ENCODE results near the gene RERE.

Gene RERE

GRCh38 chr1:8540971-8541370, 276.5 kb downstream of the RERE start:
- no peak for DNase-seq (ENCODE audit: low spot score)

DNA sequence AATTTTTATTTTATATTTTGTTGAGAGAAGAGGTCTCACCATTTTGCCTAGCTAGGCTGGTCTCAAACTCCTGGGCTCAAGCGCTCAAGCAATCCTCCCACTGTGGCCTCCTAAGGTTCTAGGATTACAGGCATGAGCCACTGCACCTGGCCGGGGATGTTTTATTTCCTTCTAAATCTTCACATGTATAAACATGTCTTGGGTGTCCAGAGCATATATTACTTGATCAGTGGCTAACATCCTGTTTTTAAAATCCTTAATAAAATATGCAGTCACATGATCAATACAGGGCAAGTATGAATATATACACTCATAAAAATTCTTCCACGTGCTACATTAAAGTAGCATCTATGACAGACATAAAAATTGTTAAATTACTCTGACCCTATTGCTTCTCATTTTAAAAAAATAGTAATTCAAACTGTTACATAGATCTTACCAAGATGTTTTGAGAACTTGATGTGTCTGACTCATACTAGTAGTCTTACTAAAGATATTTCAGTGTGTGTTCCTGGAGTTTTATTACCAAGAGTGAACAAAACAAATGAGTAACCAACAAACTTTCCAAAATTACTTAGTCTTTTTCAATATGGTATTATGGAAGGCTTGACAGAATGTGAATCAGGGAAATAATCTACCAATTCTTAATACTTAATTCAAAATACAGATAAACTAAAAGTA, 277.0 kb downstream of the RERE start:
- peak; percentile 43 for DNase-seq (ENCODE audit: low spot score)

DNA sequence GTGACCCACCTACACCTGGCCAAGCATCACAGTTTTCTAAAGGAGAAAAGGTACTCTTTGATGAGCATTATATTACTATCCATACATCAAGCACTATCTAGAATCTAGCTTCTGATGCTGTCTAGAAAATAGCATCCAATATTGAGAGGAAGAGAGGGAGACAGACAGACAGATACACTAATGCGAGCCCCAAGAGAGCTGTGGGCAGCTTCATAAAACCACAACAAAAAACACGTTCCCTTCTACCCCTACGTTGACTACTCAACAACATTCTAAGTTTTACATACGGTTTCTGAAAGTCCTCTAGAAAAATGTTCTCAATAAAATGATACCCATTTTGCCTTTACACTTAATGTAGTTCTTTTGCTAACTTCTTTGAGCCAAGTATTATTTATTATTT, 277.8 kb downstream of the RERE start:
- DNase-seq (ENCODE audit: low spot score) = no peak

- DNase-seq (ENCODE audit: low spot score) = no peak
Measured at GRCh38 chr1:8538502-8538901, 278.9 kb downstream of the RERE start.

DNA sequence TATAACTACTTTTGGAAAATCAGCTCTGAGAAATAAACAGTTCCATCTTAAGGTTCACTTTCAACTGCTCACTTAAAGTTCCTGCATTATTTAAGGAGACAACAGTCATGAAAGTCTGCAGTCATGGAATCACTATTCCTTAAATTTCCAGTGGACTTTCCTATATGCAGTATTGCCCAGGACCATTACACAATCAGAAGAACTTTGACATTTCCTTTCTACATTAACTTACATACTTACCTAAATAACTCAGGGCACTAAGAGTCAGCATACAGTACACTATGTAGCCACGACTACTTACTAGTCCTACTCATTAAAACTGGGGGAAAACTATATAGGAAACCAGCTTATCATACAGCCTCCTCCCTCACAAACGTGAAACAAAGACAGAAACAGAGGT, 279.4 kb downstream of the RERE start:
- no peak for DNase-seq (ENCODE audit: low spot score)

- DNase-seq (ENCODE audit: low spot score) = no peak
Measured at GRCh38 chr1:8536515-8536914, 280.9 kb downstream of the RERE start.

DNA sequence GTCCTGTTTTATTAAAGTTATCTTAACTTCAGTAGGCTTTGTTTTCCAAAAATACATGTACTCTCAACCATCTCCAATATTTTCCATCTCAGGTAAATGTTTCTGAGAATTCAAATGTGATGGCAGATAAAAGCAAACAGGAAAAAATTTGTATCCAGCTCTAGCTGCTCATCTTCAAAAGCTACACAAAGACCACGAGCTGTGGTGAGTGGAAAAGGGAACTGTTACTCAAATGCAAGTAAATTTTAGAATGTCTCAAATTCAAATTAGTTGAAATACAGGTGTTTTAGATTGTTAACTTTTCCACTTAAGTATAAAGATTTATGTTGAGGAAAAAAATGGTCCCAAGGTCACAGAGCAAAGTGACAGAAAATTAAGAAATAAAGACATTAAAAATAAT, 283.5 kb downstream of the RERE start:
- no peak for DNase-seq (ENCODE audit: low spot score)

GRCh38 chr1:8533124-8533523, 284.3 kb downstream of the RERE start:
- no peak for DNase-seq (ENCODE audit: low spot score)

DNA sequence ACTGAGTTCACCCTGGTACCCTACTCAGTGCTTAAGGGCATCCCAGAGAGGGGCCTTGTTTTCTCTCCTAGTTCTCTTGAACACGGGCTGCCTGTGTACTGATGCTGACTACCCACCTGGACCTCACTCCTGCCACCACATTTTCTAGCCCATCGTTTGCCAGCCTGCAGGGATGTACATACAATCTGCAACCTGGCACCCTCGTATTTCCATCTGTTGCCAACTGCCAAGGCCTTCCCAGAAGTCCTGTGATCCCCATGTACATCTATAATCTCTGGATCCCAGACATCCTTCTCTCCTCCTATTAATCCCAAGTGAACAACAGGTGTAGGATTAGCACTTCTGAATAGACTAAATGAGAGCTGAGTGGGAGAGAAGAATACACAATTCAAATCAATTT, 287.5 kb downstream of the RERE start:
- no peak for DNase-seq (ENCODE audit: low spot score)

GRCh38 chr1:8527941-8528340, 289.5 kb downstream of the RERE start:
- no peak for DNase-seq (ENCODE audit: low spot score)

DNA sequence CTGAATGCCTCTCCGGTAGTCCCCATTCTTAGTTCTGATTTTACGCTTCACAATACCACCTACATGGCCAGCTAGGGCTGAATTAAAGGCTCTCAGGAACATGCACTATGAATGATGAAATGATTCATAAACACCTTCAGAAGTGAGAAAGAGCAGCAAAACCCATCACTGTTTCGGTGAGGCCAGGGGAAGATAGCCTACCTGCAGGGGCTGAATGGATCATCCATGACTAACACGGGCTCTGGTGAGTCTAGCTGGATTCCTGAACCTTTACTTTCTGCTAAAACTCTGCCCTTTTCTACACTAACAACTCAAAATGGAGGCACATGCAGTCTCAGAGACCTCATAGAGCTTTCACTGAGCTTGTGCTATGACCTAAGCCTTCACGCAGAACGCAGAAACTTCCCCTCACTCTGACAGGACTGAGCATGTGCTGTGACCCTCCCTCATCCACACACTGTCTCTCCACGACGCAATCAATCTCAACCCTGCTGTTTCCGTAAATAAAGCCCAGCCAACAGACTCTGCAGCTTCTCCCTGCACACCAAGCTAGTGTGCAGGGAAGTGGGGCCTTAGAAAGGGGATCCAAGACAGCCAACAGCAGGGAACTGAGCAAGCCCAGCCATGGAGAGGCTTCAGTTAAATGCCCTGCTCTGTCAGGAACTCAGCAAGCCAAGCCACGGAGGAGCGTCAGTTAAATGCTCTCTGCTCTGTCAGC, 291.7 kb downstream of the RERE start:
- DNase-seq (ENCODE audit: low spot score) = no peak

DNA sequence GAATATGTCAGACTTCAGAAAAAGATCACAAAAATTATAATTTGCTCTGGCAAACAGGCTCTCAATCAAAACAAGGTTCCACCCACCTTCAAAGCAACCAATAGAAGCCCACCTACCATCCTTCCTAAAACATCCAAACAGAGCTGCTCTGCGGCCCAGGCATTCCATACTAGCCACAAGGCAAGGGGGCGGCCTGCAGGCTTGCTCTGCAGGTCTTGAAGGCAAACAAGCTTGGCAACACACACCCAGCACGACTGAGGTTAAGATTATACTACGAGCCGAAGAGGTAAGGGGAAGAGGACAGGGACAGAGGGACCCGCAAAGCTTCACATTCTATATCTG, 292.3 kb downstream of the RERE start:
- no peak for DNase-seq (ENCODE audit: low spot score)

DNA sequence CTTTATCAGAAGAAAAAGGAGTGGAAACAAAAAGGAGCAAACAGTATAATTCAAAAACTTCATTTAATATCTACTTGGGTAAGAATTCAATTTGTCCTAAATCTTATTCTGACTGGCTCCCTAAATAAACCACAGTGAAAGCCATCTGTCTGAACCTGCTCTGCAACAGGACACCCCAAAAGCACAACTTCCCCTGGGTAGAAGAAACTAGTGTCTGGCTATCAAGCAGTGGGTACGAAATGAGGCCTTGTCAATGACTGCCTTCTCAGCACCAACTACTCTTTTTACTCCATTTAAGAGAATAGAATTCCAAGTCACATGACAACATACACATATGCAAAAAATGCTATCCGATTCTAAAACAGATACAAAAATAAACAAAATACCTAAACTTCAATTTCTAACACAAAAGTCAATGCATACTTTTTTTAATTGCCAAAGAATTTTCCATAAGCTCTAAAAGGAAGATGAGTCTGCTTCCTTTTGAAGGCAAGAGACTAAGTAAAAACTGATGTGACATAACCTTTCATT, 292.7 kb downstream of the RERE start:
- no peak for DNase-seq (ENCODE audit: low spot score)

- no peak for DNase-seq (ENCODE audit: low spot score)
Measured at GRCh38 chr1:8523666-8524206, 293.7 kb downstream of the RERE start.

DNA sequence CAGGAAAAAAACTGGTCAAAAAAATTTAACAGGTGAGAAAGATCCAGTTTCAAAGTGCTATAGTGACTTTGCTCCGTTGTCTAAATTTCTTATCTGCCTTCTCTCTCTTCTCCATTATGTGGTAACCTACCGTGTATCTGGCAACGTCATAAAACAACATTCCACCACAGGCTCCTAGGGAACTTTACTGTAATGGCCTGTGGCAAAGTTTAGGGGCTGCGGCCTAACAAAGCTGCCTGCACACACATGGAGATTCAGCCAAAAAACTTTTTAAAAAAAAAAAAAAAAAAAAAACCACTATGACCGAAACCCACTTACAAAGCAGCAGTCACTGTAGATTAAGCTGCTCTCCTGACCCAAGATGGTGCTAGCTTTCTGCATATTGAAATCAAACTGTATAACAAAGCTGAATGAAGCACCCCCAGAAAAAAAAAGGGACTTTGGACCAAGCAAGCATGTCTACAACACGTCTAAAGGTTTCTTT, 296.9 kb downstream of the RERE start:
- DNase-seq (ENCODE audit: low spot score) = no peak

DNA sequence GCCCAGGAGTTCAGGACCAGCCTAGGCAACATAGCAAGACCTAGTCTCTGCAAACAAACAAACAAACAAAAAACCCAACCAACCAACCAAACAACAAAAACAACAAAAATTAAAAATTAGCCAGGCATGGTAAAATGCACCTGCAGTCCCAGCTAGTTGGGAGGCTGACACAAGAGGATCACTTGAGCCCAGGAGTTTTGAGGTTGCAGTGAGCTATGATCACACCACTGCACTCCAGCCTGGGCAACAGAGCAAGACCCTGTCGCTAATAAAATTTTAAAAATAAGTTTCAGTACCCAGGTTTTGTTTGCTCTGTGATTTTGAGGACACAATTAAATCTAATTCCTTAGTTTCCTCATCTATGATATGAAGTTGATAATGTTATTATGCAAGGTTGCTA, 298.3 kb downstream of the RERE start:
- DNase-seq (ENCODE audit: low spot score) = no peak

- no peak for DNase-seq (ENCODE audit: low spot score)
Measured at GRCh38 chr1:8518490-8518801, 299.0 kb downstream of the RERE start.

- no peak for DNase-seq (ENCODE audit: low spot score)
Measured at GRCh38 chr1:8517661-8518489, 299.6 kb downstream of the RERE start.

- no peak for DNase-seq (ENCODE audit: low spot score)
Measured at GRCh38 chr1:8516793-8517556, 300.5 kb downstream of the RERE start.

GRCh38 chr1:8516278-8516777, 301.1 kb downstream of the RERE start:
- no peak for DNase-seq (ENCODE audit: low spot score)

DNA sequence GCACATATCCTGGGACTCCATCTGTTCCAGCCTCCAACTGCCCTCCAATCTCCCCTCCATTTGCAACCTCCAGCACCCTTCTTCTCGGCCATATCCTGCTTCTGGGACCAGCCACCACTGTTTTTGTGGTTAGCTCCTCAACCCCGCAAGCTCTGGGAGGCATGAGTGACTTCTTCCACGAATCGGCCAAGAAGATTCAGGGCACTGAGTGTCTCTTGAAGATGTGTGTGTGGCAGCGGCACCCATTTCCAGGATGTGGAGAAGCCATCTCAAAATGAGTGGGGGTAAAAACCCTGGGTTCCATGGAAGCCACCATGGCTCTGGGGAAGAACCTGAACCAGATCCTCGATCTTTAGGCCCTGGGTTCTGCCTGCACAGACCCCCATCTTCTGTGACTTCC, 304.9 kb downstream of the RERE start:
- DNase-seq (ENCODE audit: low spot score) = no peak

Measured in RKO (cell line).